A673 (cell line): ENCODE results near the gene TLE6. TPM values are rescaled to one million over a fixed set of nuclear protein-coding genes. Genes with fewer than 3 reads are reported as not detected.
A peak's percentile ranks its signal among the peaks of the same experiment; 100 is the strongest.

Source experiments
- BruUV-seq: library from RNA; stranded (reverse); fragments of 400-500 nt; replicated peaks from 2 replicates; lab custom pipeline; 2021; lab: Mats Ljungman, UMichigan
- CTCF ChIA-PET: fragments of 300-600 bp; sonication (Branson Sonifier 250); formaldehyde crosslinking; loops from one replicate; lab custom pipeline; 2022; ENCODE audit warnings: antibody characterized with exemption; lab: Charles Lee
- POLR2A ChIA-PET: fragments of 300-600 bp; sonication (Branson Sonifier 250); formaldehyde crosslinking; loops from one replicate; lab custom pipeline; 2022; ENCODE audit warnings: antibody characterized with exemption; ENCODE audit not compliant: low non-redundant PET; lab: Charles Lee
- DNase-seq: peaks from one replicate; pipeline ENCODE4 v3.0.0-alpha.2; 2015; ENCODE audit warnings: low spot score
- H3K27ac ChIP-seq: fragments of 200-600 bp; sonication (generic); 2 replicates; pipeline ENCODE4 v1.5.1; 2016; ENCODE audit warnings: mixed run types, low read depth, mild to moderate bottlenecking, mixed read lengths, antibody characterized with exemption, low read length; ENCODE audit not compliant: poor library complexity, severe bottlenecking
- H3K27me3 ChIP-seq: fragments of 200-600 bp; sonication (generic); replicated peaks from 2 replicates; pipeline ENCODE4 v1.6.1; 2017; ENCODE audit warnings: mixed run types, low read depth, mild to moderate bottlenecking, mixed read lengths, antibody characterized with exemption, low read length; ENCODE audit not compliant: insufficient read depth, poor library complexity
- H3K36me3 ChIP-seq: fragments of 200-600 bp; sonication (generic); 2 replicates; pipeline ENCODE4 v1.6.1; 2016; ENCODE audit warnings: mixed run types, mild to moderate bottlenecking, mixed read lengths, antibody characterized with exemption, low read length; ENCODE audit not compliant: insufficient read depth, poor library complexity, severe bottlenecking
- H3K4me1 ChIP-seq: fragments of 200-600 bp; sonication (generic); 2 replicates; pipeline ENCODE4 v1.6.1; 2017; ENCODE audit warnings: mixed run types, mild to moderate bottlenecking, mixed read lengths, antibody characterized with exemption, low read length; ENCODE audit not compliant: insufficient read depth, poor library complexity, severe bottlenecking
- H3K4me3 ChIP-seq: fragments of 200-600 bp; sonication (generic); 2 replicates; pipeline ENCODE4 v1.5.1; 2016; ENCODE audit warnings: low read depth, mixed run types, mild to moderate bottlenecking, mixed read lengths, low read length; ENCODE audit not compliant: poor library complexity, severe bottlenecking
- H3K9me3 ChIP-seq: fragments of 200-600 bp; sonication (generic); 2 replicates; pipeline ENCODE4 v1.6.1; 2016; ENCODE audit warnings: mixed run types, low read depth, mild to moderate bottlenecking, mixed read lengths, antibody characterized with exemption, low read length; ENCODE audit not compliant: poor library complexity, severe bottlenecking
- EZH2 ChIP-seq: fragments of 200-600 bp; sonication (generic); IDR thresholded peaks from 2 replicates; pipeline ENCODE4 v1.6.1; 2017; ENCODE audit warnings: borderline replicate concordance, low read depth, mild to moderate bottlenecking, mixed read lengths, antibody characterized with exemption, low read length; ENCODE audit not compliant: poor library complexity, severe bottlenecking
- intact Hi-C: fragments of 100-400 bp; cut with micrococcal nuclease; formaldehyde crosslinking; loops from one replicate; pipeline ENCODE4 v1.10.0; 2022; ENCODE audit not compliant: unreplicated experiment
- total RNA-seq: library from RNA; stranded (reverse); gene quantifications from 2 replicates; pipeline ENCODE4 v1.2.3, GENCODE V29; 2021
- TF ChIP-seq, protein P1 (sequence below): fragments of 300-800, 200-600 bp; sonication (generic); conservative IDR thresholded peaks from 2 replicates; pipeline ENCODE4 v1.5.1; 2017; ENCODE audit warnings: low read depth, mild to moderate bottlenecking, antibody characterized with exemption, low read length, moderate library complexity, mixed read lengths

TLE6 gene
- total RNA-seq, 1 experiment from 2014 or later, result not detected

DNA sequence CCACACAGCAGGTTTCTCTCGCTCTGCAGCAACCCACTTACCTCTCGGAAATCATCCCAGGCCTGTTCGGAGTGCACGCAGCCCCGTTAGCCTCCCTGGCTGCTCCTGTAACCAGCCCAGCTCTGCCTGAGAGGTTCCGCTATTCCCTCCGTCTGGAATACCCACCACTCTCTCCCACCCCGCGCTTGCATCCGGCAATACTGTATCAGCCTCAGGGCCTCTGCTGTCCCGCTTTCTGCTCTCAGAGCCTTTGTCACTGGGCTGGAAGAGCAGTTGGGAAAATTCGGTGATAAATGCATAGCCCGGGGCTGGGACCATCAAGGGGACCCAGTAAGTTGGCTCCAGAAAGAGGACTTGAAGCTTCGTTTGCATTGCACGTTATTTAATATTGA, 759 bp upstream of the TLE6 start:
- ChIA-PET CTCF (interaction anchor here (0.6 kb wide), 1 partner anchor 508 kb away, joined by 3 read pairs; no protein-coding TSS in a partner anchor), POLR2A (no interaction called here)
- BruUV-seq, result no TSS peak
- Histone ChIP-seq H3K27me3 (no peaks in the 10 kb centered on the region), H3K4me3 (peak overlapping the region; percentile 43), H3K36me3 (no peaks in the 10 kb centered on the region), H3K4me1 (peaks cover 23% of the 10 kb centered on the region), H3K9me3 (no peaks in the 10 kb centered on the region), H3K27ac (no peak overlapping the region)
- intact Hi-C loops, result no loop called here
- TF ChIP-seq EZH2, result no peak
- TF ChIP-seq, protein P1, sequence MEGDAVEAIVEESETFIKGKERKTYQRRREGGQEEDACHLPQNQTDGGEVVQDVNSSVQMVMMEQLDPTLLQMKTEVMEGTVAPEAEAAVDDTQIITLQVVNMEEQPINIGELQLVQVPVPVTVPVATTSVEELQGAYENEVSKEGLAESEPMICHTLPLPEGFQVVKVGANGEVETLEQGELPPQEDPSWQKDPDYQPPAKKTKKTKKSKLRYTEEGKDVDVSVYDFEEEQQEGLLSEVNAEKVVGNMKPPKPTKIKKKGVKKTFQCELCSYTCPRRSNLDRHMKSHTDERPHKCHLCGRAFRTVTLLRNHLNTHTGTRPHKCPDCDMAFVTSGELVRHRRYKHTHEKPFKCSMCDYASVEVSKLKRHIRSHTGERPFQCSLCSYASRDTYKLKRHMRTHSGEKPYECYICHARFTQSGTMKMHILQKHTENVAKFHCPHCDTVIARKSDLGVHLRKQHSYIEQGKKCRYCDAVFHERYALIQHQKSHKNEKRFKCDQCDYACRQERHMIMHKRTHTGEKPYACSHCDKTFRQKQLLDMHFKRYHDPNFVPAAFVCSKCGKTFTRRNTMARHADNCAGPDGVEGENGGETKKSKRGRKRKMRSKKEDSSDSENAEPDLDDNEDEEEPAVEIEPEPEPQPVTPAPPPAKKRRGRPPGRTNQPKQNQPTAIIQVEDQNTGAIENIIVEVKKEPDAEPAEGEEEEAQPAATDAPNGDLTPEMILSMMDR, result no peak
- DNase-seq, result no peak

DNA sequence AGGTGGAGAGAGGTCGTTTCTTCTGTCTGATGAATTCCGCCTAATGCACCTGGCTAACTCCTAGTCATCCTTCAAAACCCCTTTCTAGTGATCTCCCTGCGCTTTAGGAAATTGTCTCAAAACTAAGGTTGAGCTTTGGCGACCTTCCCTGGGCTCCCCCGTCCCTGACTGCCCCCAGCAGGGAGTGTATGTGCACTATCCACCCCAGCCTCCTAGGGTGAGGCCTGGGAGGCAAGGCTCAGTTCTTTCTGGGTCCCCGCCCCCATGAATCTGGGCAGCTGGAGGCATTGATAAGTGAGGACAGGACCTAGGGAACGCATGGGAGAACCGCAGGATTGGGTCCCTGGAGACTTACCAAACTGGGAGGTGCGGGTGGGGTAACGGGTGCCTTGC, 378 bp downstream of the TLE6 start:
- H3K27me3 ChIP-seq, result no peaks in the 10 kb centered on the region
- no TSS peak for BruUV-seq
- no peaks in the 10 kb centered on the region for H3K9me3 ChIP-seq
- ChIA-PET POLR2A (no interaction called here), CTCF (no interaction called here)
- peaks cover 34% of the 10 kb centered on the region for H3K4me1 ChIP-seq
- DNase-seq, result no peak
- intact Hi-C loops, result no loop called here
- H3K27ac ChIP-seq, result no peak overlapping the region
- TF ChIP-seq EZH2, result no peak
- TF ChIP-seq, protein P1, result no peak
- no peaks in the 10 kb centered on the region for H3K36me3 ChIP-seq
- H3K4me3 ChIP-seq, result peak overlapping the region; percentile 30

DNA sequence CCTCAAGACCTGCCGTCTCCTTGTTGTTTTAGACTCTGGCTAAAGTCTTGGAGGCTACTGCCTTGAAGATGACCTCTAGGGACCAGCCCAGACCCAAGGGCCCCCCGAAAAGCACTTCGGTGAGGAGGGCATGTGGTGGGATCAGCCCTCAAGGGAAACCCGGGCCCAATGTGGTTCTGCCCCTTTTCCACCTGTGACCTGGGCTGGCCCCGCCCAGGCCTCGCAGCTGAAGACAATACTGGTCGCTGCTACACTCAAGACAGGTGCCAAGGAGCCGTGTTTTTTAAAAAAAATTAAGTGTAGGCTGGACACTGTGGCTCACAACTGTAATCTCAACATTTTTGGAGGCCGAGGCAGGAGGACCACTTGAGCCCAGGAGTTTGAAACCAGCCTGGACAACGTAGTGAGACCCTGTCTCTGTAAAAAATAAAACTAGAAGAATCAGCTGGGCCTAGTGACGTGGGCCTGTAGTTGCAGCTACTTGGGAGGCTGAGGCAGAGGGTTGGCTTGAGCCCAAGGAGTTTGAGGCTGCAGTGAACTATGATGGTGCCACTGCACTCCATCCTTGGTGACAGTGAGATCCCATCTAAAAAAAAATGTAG, 903 bp downstream of the TLE6 start:
- DNase-seq, result no peak
- H3K9me3 ChIP-seq, result no peaks in the 10 kb centered on the region
- H3K4me1 ChIP-seq, result peaks cover 39% of the 10 kb centered on the region
- no peaks in the 10 kb centered on the region for H3K27me3 ChIP-seq
- H3K4me3 ChIP-seq, result no peak overlapping the region
- no TSS peak for BruUV-seq
- intact Hi-C loops, result no loop called here
- no peaks in the 10 kb centered on the region for H3K36me3 ChIP-seq
- ChIA-PET POLR2A (interaction anchor here (0.6 kb wide), 1 partner anchor 329 kb away, joined by 14 read pairs; no protein-coding TSS in a partner anchor), CTCF (no interaction called here)
- TF ChIP-seq EZH2, result no peak
- TF ChIP-seq, protein P1, result no peak
- H3K27ac ChIP-seq, result no peak overlapping the region
